SK-N-SH treated with all-trans-retinoic acid at 6 μM for 48 hours (cell line): ENCODE measurements around the gene DDAH1.

Experiments used
- CSDC2 ChIP-seq: fragments of 250-450 bp; sonication (Bioruptor Pico); IDR thresholded peaks from 2 replicates; pipeline ENCODE4 v1.5.0; 2020; ENCODE audit warnings: mild to moderate bottlenecking, moderate library complexity
- PATZ1 ChIP-seq: fragments of 250-450 bp; sonication (Bioruptor Pico); IDR thresholded peaks from 2 replicates; pipeline ENCODE4 v1.8.0; 2020; ENCODE audit warnings: mild to moderate bottlenecking, moderate library complexity, borderline replicate concordance
- SNAI2 ChIP-seq: fragments of 250-450 bp; sonication (Bioruptor Pico); IDR thresholded peaks from 2 replicates; pipeline ENCODE4 v1.5.0; 2020; ENCODE audit warnings: mild to moderate bottlenecking, moderate library complexity
- TCF4 ChIP-seq: fragments of 250-450 bp; sonication (Bioruptor Pico); IDR thresholded peaks from 2 replicates; pipeline ENCODE4 v1.8.0; 2021; ENCODE audit warnings: mild to moderate bottlenecking, moderate library complexity, borderline replicate concordance
- TF ChIP-seq, protein P1 (sequence below): fragments of 250-450 bp; sonication (Bioruptor Pico); IDR thresholded peaks from 2 replicates; pipeline ENCODE4 v1.5.0; 2020; ENCODE audit warnings: mild to moderate bottlenecking, moderate library complexity

GRCh38 chr1:85343213-85343611, 121.7 kb downstream of the DDAH1 start:
- TF ChIP-seq TCF4 (CRISPR knock-in tag) (no peak), CSDC2 (no peak), PATZ1 (CRISPR knock-in tag) (no peak), SNAI2 (CRISPR knock-in tag) (no peak)
- TF ChIP-seq, protein P1, sequence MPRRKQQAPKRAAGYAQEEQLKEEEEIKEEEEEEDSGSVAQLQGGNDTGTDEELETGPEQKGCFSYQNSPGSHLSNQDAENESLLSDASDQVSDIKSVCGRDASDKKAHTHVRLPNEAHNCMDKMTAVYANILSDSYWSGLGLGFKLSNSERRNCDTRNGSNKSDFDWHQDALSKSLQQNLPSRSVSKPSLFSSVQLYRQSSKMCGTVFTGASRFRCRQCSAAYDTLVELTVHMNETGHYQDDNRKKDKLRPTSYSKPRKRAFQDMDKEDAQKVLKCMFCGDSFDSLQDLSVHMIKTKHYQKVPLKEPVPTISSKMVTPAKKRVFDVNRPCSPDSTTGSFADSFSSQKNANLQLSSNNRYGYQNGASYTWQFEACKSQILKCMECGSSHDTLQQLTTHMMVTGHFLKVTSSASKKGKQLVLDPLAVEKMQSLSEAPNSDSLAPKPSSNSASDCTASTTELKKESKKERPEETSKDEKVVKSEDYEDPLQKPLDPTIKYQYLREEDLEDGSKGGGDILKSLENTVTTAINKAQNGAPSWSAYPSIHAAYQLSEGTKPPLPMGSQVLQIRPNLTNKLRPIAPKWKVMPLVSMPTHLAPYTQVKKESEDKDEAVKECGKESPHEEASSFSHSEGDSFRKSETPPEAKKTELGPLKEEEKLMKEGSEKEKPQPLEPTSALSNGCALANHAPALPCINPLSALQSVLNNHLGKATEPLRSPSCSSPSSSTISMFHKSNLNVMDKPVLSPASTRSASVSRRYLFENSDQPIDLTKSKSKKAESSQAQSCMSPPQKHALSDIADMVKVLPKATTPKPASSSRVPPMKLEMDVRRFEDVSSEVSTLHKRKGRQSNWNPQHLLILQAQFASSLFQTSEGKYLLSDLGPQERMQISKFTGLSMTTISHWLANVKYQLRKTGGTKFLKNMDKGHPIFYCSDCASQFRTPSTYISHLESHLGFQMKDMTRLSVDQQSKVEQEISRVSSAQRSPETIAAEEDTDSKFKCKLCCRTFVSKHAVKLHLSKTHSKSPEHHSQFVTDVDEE (CRISPR knock-in tag), result no peak
